ENCODE results near the gene ADGRL1.
"Not testable (repeated sequence)": the region's sequence is repeated elsewhere in the genome, so short reads cannot be mapped to it uniquely, and the experiment has no call there.

GRCh38 chr19:14181199-14181598 is 24.8 kb downstream of the ADGRL1 start:
- not testable (repeated sequence) for TF ChIP-seq CTCF, POLR2A (IDR thresholded peaks at IDR 0.05)

Data from thyroid gland (tissue), 4 donors.